Measurements from ENCODE around the gene GBE1.
"Not testable (repeated sequence)": the region's sequence is repeated elsewhere in the genome, so short reads cannot be mapped to it uniquely, and the experiment has no call there.

GBE1 gene

GRCh38 chr3:81752604-81753003 is 8.8 kb downstream of the GBE1 start:
- DNase-seq: no peak

GRCh38 chr3:81749265-81749664 is 12.2 kb downstream of the GBE1 start:
- DNase-seq: no peak

DNA sequence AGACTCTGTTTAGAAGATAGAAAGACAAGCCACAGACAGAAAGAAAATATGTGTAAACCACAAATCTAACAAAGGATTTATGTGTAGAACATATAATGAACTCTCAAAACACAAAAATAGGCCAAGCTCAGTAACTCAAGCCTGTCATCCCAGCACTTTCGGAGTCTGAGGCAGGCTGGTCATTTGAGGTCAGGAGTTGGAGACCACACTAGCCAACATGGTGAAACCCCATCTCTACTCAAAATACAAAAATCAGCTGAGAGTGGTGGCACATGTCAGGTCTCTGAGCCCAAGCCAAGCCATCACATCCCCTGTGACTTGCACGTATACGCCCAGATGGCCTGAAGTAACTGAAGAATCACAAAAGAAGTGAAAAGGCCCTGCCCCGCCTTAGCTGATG is 14.2 kb downstream of the GBE1 start:
- not testable (repeated sequence) for DNase-seq

- DNase-seq: no peak
Observed at GRCh38 chr3:81744366-81744765, 17.1 kb downstream of the GBE1 start.

- no peak for DNase-seq
Observed at GRCh38 chr3:81743096-81744025, 18.1 kb downstream of the GBE1 start.

DNA sequence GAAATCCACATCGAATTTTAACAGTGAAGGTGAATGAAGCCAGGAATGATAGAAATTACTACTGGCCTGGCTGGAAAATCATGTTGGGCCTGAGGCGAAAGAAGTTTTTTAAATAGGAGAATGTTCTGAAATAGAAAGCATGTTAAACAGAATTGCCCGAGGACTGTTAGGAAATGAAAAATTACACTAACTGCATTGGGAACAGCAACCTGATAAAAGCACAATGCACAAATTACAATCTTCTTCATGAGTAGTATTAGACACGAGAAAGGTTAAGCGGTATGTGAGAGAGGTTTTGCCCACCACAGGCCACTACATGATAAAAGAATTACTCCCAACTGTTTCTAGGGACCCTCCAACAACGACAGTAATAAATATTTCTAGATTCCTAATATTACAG is 18.9 kb downstream of the GBE1 start:
- no peak for DNase-seq

GRCh38 chr3:81741216-81741615 is 20.2 kb downstream of the GBE1 start:
- no peak for DNase-seq

GRCh38 chr3:81740731-81741130 is 20.7 kb downstream of the GBE1 start:
- no peak for DNase-seq

DNA sequence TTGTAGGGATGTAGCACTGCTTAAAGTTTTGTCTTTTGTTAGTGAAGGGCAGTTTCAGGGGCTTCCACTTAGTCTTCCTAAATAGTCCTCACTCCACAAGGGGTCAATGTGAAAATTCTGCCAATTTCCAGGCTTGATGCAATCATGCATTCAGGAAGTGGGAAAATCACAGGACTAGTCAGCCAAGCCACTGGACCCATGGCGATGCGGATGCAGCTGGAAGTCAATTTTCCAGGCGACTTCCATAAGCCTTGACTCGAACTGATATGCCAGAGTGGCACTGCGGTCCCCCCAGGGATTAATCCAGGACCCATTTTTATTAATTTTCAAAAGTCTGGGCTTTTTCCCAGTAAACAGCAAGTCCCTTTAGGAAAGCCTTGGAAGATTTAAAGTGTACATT is 26.1 kb downstream of the GBE1 start:
- no peak for DNase-seq

GRCh38 chr3:81734742-81735141 is 26.7 kb downstream of the GBE1 start:
- no peak for DNase-seq

- DNase-seq: no peak
Observed at GRCh38 chr3:81732642-81733041, 28.8 kb downstream of the GBE1 start.

- no peak for DNase-seq
Observed at GRCh38 chr3:81728766-81729544, 32.5 kb downstream of the GBE1 start.

DNA sequence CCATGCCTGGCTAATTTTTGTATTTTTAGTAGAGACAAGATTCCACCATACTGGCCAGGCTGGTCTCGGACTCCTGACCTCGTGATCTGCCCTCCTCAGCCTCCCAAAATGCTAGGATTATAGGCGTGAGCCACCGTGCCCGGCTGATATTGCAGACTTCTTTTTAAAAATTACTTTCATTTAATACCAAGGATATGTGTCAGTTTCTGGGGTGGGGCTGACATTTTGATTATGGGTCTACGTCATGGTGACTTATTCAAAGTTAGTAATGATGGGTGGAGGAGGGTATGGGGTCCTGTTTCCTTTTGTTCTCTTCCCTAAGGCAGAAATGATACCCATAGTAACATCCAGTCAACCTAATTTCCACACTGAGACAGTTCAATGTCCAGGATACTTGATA is 34.7 kb downstream of the GBE1 start:
- DNase-seq: no peak

DNA sequence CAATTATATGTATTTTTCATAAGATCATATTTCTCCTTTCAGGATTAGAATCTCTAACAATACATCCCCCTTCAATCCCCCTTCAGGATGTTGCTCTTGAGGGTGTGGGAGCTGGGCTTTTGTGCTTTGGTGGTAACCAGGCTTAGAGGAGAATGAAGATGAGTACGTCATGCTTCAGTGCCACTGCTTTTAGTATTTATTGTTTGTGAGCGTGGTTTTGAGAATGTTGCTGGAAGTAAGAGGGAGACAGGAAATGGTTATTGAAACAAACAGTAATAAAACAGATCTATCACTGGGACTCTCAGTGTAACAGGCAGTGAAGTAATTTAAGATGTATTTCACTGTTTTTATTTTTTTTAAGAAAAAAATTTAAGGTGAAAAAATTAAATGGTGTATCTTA is 35.3 kb downstream of the GBE1 start:
- DNase-seq: no peak

GRCh38 chr3:81723732-81724313 is 37.6 kb downstream of the GBE1 start:
- no peak for DNase-seq

GRCh38 chr3:81718311-81718710 is 43.1 kb downstream of the GBE1 start:
- no peak for DNase-seq

DNA sequence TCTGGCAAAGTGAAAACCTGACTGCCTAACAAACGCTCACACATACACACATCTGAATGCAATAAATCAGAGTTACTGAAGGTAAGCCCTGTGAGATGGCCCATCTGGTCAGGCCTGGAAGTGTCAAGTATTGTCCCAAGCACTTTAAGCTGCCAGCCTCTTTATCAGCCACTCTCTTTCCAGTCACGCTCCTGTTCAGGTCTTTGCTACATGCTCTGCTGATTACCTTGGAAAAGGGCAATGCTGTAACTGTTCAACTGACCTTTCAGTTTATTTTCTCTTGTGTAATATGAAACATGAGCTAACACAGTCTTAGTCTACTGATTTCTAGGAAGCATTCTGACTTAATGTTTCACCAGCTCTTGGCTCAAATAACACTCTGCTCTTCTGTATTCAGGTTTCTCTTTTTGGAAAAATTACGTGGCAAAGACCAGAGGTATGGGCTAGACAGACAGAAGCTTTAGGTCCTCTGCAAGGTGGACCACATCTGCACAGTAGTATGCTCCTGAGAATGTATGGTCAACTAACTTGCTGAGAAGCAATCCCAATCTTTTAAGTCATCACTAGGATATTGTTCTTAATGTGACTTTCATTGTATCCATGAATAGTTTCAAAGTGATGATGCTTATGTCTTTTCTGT is 44.5 kb downstream of the GBE1 start:
- DNase-seq: no peak

- DNase-seq: no peak
Observed at GRCh38 chr3:81713031-81713430, 48.4 kb downstream of the GBE1 start.

- DNase-seq: no peak
Observed at GRCh38 chr3:81709606-81710005, 51.8 kb downstream of the GBE1 start.

DNA sequence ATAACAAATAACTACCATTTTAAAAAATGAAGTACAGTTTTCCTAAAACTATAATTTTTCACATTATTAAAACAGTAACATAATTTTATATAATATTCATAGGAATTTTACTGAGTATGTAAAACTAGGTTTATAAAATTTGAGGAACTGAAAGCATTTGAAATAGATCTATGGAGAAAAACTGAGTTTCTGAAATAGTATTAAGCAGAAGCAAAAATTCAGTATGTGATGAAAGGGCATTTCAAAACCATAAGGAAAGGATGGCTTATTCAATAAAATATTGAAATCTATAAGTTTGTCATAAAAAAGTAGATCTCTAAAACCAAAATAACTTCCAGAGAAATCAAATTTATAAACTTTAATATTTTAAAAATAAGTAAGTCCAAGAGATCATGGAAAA is 53.4 kb downstream of the GBE1 start:
- DNase-seq: no peak

- no peak for DNase-seq
Observed at GRCh38 chr3:81702126-81702525, 59.3 kb downstream of the GBE1 start.

- no peak for DNase-seq
Observed at GRCh38 chr3:81699536-81700320, 61.7 kb downstream of the GBE1 start.
